Suppressor macrophage (primary cell): ENCODE results near the gene MIS12.

Experiments used
- DNase-seq, 4 experiments: peaks; one replicate each; pipeline ENCODE4 v3.0.0-alpha.2; 2020 to 2022
- total RNA-seq, 17 experiments: gene quantifications; one replicate each; lab custom pipeline; 2026; ENCODE audit warnings: mixed read lengths in 6 of 17, inconsistent platforms in 3 of 17; lab: John Stamatoyannopoulos, UW

MIS12 gene, protein sequence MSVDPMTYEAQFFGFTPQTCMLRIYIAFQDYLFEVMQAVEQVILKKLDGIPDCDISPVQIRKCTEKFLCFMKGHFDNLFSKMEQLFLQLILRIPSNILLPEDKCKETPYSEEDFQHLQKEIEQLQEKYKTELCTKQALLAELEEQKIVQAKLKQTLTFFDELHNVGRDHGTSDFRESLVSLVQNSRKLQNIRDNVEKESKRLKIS
- total RNA-seq: 14.4 to 32.9 (median 20.9) reads per million in 17 experiments

DNA sequence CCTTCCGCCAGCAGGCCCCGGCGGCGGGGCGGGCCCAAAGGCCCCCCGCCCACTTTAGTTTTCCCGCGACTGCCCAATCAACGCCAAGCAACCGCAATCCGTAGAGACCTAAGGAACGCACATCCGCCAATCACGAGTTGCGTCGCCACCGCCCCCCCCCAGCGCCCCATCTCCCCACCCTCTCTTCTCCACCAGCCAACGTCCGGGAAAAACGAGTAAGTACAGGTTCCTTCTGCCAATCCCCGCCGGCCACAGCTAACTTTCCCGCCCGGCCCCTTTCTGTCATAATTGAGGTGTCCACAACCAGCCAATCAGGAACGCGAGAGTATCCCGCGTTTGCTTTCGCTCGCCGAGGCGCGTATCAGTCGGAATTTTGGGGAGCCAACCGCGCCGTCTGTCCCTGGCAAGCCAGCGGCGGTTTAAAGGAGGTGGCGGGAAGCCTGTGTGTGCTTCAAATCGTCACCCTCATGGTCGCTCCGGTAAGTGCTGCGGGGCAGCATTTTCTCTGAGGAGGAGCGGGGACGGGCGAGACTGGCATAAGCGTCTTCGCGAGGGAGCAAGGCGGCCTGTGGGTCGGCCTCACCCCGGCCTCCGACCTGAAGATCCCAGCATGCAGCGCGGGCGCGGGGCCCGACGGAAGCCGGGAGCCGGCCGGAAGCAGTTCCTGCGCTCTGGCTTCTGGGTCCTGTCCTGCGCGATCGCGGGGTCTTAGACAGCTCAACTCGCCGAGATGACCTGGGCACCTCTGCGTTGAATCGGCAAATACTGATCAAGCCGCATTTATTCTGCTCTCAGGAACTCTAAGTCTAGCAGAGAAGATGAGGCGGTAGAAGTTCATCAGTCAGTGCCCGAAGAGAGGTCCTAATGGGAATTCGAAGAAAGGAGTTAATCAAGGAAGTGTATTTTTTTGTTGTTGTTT is at the start of gene MIS12:
TSS of gene MIS12 (plus strand) at position 361 of the 919 bp plus-strand sequence. CDS start 2,297 bp downstream, outside the sequence.
- DNase-seq: peak; percentile 97 to 100 (median 98)

DNA sequence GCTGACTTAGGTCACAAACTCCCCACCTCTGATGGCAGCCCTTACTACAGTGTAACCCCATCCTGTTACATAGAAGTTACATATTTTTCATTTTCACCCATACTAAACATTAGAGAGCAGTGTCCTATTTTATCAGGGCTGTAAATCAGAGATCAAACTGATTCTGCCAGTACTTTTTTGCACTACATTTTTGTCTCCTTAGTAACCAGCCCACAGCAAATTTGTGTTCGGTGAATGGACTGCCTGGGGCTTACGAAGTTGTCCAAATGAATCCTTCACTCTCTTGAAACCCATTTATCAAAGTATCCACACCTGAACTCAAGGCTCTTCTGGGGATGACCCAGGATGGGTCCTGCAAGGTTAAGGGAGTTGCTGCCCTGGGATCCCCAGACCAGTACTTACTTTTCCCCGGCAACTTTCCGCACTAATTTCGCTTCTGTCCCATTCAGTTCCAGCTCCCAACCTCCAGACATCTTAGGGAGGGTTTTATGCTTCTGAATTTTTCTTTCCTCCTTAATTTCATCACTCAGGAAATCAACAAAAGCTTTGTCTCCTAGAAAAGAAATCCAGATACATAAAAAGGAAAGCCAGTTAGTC is 48.5 kb upstream of the MIS12 start:
- DNase-seq: no peak

DNA sequence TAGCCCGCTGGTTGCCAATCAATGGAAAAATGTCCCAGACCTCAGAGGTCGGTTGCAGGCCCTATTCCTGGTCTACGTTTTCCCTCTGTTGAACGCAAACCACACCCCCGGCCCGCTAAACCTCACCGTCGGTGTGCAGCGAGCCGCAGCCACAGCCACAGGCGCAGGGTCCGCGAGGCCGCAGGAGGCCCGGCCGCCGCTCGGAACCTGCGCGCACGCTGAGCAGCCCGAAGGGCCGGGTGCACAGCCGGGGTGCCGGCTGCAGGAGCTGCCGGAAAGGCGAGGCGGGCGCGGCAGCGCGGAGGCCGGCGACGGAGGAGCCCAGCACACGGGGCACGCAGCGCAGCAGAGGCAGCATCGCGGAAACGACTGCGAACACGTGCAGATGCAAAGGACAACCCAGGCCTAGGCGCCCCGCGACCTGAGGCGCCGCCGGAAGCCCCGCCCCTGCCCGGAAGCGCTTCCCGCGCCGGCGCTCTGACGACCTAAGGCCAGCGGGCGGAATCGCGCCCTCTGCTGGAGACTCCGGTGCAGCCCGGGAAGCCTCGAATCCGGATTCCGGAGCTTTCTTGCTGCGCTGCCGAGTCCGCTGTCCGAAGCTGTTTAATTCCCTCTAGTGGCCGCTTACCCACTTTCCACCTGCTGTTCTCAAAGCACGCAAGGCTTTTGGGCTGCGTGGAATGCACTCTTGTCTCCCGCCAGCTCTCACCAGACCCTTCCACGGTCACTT is 47.5 kb upstream of the MIS12 start, which contains the start of gene C1QBP:
TSS of gene C1QBP (minus strand) at position 440 of the 730 bp plus-strand sequence. CDS start at position 358, 82 bp downstream.
- peak; percentile 97 to 100 (median 98) for DNase-seq

DNA sequence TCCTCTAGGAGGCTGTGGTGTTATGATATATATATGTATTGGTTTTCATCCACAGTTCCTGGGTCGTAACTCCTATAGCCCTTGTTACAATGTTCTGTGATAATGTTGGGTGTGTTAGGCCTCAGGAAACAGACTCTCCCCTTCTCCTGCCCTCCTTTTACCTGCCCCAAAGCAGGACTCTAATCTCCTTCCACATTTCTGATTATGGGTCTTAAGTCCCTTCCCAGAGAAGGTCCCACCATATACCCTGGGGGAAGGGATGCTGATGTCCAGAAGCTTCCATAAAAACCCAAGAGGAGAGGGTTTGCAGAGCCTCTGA is 47.0 kb upstream of the MIS12 start:
- no peak for DNase-seq

DNA sequence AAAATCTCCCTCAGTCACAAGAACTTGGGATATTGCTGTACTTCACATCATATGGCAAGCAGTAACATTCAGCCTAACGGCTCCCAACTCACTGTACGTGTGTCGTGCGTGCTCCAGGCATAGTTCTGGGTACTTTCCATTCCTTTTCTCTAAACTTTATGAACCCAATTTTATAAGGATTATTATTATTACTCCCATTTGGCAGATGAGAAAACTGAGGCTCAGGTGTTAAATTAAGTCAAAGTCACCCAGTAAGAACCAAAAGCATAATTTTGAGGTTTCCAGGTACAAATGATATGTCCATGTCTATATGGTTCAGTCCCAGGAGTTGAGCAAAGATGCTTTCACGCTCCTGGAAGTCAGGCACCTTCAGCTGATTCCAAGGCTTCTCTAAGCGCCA is 42.6 kb upstream of the MIS12 start:
- no peak for DNase-seq

DNA sequence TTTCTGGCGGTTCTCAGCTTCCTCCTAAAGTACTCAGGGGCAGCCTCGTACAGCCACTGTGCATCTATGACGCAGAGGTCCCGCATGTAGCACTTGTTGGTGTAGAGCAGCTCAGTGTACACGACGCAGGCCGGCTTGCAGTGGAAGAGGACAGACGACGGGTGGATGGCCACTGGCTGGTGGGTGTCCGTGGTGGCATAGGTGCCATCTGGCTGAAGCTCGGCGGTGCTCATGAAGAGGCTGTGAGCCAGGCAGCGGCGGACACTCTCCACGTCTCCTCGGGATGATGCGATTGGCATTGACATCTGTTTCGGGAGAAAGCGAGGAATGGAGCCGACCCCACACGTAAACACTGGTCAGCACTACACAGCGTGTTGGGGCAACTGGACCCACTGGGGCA is 42.2 kb upstream of the MIS12 start:
- no peak for DNase-seq

DNA sequence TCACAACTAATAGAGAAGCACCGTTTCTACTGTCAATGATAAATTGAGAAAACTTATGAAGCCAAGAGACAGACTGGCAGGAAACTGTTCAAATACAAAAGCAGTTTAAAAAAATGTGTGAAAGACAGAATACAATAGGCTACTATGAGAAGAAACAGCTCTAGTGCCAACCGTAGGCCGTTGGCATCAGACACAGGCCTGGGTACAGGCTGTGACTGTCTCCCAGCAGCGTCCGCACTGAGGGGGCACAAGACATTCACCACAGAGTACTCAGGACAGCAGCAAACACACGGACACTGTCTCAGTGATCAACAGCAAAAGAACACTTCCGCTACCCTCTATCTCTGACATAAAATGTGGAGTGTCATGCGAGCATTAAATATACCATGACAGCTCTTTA is 39.6 kb upstream of the MIS12 start:
- no peak for DNase-seq

DNA sequence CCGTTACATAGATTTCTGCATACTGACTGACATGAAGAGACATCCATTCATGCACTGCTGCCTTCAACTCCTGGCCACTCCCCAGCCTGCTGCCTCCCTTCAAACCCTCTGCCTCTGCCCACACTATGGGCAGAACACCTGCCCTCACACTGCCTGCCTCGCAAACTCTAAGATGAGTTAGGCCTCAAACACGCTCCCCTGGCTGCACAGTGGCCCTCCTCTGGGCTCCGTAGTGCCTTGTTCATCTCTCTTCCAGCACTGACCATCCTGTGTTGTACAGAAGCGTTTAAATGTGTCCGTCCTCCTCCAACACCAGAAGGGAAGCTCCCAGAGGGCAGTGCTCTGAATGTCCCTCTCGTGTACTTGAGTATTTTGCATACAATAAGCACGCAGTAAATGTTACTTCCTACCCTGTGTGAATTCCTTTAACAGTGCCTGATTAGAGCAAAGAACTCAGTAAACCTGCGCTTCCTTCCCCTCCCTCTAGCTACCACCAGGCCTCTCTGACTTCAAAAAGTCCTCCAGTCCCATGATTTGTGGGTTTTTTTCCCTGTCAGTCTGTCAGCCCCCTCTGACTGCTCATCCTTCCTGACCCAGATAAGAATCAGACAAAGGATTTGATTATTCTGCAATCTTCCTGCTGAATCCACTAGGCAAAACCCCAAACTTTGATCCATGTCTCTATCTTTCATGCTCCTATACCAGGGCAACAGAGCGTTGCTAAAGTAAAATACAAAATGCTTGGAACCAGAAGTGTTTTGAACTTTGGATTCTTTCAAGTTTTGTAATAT is 21.5 kb upstream of the MIS12 start:
- DNase-seq: no peak

DNA sequence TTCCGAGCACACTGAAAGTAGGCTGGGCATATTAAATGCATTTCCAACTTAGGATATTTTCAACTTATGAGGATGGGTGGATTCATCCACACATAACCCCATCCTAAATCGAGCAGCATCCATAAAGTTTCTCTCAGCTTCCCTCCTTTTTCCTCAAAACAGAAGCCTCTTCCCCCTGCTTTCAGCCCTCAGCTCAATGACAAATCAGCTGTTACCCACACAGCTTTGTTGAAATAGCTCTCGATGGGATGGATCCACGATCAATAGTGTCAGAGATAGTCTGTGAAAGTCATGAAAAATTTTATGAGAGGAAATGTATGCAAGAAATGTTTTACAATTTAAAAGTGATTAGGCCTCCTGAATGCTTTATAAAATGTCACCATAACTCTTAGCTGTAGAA is 20.1 kb upstream of the MIS12 start:
- no peak for DNase-seq

DNA sequence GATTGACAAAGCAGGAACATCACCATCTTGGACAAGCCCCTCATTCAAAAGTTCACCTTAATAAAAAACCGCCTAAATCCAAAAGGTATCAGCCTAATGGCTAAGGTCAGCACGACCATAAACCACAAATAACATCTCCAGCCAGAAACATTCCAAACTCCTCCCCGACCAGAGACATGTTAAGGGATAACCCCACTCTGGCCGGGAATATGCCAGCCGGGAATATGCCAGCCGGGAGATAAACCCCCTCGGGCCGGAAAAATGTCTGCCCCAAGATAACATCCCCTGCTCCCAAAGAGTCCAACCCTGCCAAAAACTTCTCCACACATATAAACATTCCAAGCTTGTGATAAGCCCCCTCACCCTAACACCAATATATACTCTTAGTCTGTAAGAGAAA is 18.9 kb upstream of the MIS12 start:
- DNase-seq: no peak

DNA sequence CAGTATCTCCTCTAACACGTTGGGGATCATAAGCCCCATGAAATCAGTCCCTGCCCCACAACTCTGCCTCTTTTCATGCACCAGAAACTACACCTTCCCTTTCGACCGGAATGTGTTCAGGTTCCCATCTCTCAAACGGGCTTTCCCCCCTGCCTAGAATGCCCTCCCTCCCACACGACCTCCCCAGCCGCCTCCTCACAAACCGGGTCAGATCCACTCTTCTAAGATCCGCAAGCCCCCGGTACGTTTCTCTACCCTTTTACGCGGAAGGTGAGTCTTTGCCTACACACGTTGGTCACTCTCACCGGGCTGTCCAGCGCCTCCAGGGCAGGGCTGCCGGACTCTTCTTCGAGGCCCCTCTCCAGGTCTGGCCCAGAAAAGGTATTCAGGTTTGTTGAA is 18.3 kb upstream of the MIS12 start:
- DNase-seq: peak in 2 of 4 experiments; percentile 14 to 15

DNA sequence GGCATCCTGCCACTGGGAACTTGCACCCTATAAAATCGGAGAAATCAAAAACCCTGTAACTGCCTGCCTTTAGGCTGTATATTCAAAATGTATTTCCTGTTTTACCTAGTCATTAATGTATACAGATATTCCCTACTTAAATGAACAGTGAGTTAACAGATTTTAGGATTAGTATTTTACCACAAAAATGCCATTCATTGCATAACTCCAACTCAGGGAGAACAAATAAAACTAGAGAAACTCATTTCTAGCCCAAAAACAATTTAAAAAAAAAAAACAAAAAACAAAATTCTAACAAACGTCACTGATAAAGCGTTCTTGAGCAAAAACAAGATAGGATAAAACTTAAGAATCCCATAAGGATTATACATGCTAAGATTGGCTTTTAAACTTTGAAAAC is 13.9 kb upstream of the MIS12 start:
- no peak for DNase-seq

DNA sequence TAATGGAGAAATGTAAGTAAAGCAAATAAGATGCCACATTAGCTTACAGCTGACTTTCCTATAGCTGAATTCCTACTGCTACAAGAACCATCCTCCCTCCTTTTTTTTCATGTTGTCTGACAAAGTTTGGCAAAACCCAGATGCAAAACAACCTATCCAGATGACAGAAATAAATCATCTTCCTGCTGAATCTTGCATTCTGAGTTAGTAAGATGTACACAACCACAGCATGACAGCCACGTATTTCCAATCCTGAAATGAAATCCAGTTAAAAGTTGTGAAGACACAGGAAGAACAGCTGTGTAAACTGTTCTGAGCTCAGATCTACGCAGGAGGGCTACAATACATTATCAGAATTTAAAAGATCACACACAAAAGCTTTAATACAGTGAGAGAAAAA is 12.5 kb upstream of the MIS12 start:
- no peak for DNase-seq

DNA sequence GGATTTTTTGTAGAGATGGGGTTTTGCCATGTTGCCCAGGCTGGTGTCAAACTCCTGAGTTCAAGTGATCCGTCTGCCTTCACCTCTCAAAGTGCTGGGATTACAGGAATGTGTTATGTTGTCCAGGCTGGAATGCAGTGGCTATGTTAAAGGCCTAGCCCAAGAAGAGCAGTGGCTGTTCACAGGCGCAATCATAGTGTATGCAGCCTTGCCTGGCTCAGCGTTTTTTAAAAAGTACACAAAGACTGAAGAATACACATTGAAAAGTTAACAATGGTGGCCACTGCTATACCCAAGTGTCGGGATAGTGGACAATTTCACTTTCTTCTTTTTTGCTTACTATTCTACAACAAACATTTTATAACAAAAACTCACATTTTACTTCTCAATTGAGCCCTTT is 7.4 kb upstream of the MIS12 start:
- no peak for DNase-seq

DNA sequence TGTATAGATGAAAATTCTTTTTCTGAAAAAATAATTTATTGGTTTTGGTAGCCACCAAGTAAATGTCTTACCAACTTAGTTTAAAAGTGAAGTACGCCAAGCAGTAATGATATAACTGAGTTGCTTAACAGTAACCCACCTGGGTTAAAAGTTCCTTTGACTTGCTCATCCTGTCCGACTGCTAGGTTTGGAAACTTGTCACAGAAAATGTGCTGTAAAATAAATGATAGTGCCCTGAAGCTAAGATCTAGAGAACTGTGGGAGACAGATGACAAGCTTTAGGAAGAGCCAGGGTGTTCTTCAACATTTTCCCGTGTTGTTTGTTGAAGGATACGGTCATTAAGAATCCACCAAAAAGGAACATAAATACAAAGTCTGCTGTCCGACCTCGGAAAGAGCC is 5.4 kb upstream of the MIS12 start:
- no peak for DNase-seq

DNA sequence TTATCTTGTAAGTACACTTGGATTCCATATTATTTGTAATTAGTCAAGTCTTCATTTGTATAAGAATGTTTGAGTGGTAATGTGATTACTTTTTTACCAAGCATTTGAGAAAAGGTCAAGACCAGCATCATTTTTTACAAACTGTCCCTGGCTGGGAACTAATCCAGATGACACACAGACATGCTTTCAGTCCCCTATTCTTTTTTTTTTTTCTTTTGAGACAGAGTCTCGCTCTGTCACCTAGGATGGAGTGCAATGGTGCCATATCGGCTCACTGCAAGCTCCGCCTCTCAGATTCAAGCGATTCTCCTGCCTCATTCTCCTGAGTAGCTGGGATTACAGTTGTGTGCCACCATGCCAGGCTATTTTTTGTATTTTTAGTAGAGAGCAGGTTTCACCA is 4.9 kb upstream of the MIS12 start:
- no peak for DNase-seq

DNA sequence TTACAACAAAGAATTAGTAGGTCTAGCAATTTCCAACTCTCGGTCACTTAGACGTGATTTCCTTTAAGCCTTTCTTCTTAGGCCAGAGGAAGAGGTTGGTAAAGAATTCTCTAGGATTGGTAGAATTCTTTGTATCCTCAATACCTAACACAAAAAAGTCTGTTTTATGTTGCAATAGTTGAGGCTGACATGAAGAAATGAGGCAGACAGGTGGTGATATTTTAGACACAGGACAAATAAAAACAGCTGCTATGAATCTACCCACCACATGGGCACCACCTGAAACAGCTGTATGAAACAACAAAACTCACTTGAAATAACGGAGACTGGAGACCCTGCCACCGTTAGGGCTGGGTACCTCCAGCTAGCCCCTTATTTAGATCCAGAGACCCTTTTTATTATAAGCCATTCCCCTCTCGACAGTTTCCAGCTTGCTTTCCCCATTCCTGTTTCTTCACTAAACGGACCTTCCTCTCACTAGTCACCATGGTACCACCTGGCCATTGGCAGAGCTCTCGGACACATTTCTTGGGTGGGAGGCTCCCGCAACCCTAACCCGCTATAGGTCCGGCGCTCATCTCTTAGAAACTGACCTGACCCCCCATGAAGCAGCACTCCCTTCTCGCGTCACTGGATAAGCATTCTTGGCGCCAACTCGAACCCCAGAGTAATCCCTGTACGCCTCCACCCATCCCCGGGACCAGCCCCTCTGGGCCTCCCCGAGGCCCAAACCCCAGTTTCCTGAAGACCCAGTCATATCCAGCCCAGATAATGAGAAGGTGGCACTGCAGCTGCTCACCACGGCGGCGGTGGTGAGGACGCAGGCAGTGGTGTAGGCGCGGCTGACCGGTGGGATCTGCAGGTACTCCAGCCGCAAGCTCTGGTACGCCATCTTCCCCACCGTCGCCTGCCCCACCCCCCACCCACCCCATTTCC is 828 bp upstream of the MIS12 start, which contains the start of gene DERL2:
TSS of gene DERL2 (minus strand) at position 909 of the 936 bp plus-strand sequence. CDS start at position 892, 17 bp downstream.
- peak in 1 of 4 experiments; percentile 20 for DNase-seq

DNA sequence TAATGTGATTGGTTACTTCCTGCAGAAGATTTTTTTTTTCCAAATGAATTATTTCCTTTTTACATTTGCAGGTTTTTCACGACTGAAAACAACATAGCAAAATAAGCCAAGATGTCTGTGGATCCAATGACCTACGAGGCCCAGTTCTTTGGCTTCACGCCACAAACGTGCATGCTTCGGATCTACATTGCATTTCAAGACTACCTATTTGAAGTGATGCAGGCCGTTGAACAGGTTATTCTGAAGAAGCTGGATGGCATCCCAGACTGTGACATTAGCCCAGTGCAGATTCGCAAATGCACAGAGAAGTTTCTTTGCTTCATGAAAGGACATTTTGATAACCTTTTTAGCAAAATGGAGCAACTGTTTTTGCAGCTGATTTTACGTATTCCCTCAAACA is 2.4 kb downstream of the MIS12 start:
- DNase-seq: no peak

DNA sequence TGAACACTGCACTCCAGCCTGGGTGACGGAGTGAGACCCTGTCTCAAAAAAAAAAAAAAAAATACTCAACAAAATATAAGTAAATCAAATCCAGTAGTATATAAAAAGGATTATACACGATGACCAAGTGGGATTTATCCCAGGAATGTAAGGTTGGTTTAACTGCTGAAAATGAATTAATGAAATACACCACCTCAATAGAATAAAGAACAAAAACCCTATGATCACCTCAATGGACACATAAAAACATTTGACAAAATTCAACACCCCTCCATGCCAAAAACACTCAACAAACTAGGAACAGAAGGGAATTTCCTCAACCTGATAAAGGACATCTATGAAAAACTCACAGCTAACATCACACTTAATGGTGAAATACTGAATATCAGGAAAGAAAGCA is 6.6 kb downstream of the MIS12 start:
- DNase-seq: no peak

DNA sequence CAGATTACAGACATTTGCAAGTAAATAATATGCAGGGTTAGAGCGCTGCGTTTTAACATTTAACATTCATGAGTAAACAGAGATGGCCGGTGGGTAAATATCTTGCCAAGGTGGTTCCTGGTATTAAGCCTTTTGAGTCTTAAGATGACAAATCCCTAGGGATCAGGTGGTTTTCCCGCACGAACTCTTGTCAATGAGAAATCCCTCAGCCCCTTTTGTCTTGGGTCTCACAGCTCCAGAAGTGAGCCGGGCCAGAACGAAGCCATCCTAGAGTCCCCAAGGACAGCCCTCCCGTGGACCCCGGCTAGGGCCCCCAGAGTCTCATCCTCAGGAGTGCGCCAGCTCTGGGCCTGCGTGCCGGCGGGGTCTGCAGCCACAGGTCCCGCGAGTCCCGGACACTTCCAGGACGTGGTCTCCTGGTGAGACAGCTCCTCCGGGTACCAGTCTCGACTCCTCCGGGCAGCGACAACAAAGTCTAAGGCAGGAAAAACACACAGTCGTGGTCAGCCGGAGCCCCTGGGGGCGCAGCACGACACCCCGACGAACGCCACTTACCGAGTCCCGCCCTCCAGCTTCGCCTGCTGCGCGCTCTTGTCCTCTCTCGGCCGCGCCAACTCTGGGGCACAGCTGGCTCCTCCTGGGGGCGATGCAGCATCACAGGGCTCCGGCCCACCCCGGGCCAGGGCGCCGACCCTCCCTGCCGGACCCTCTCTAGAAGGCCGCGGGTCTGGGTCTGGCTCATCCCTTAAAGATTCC is 13.3 kb downstream of the MIS12 start:
- DNase-seq: no peak
